H1 (cell line): ENCODE measurements around the gene NRP2. TPM values are rescaled to one million over a fixed set of nuclear protein-coding genes. Genes with fewer than 3 reads are reported as not detected.

Source experiments
- CTCF ChIA-PET: fragments of 300-600 bp; sonication (Branson Sonifier 250); formaldehyde crosslinking; loops from one replicate; lab custom pipeline; 2021; ENCODE audit not compliant: partially characterized antibody; lab: Charles Lee
- POLR2A ChIA-PET: fragments of 300-600 bp; sonication (Branson Sonifier 250); formaldehyde crosslinking; loops from one replicate; lab custom pipeline; 2021; ENCODE audit warnings: inconsistent platforms; ENCODE audit not compliant: partially characterized antibody; lab: Charles Lee
- DNase-seq, 2 experiments: peaks; one replicate each; pipeline versions ENCODE4 v3.0.0 to v3.0.0-alpha.2; 2010 to 2022; ENCODE audit warnings: low spot score in 2 of 2, low read depth in 1 of 2, mixed read lengths in 1 of 2
- FAIRE-seq: peaks from 2 replicates; lab custom pipeline; 2011; peaks lifted over from hg19 to GRCh38; lab: Jason Lieb, UNC
- H2AFZ ChIP-seq: 2 replicates; pipeline ENCODE4 v1.8.1; 2012; ENCODE audit warnings: low read length, inconsistent platforms
- H2AK5ac ChIP-seq: 2 replicates; pipeline ENCODE4 v1.6.1; 2013; ENCODE audit warnings: low read depth, low read length
- H2BK120ac ChIP-seq: replicated peaks from 2 replicates; pipeline ENCODE3; 2013; ENCODE audit warnings: low read depth, low read length, inconsistent platforms
- H2BK12ac ChIP-seq: 2 replicates; pipeline ENCODE4 v1.6.1; 2013; ENCODE audit warnings: low read depth, low read length
- H2BK15ac ChIP-seq: 2 replicates; pipeline ENCODE4 v1.6.1; 2013; ENCODE audit warnings: low read length
- H2BK20ac ChIP-seq: 2 replicates; pipeline ENCODE4 v1.6.1; 2013; ENCODE audit warnings: low read length
- H2BK5ac ChIP-seq: 2 replicates; pipeline ENCODE4 v1.6.1; 2013; ENCODE audit warnings: low read depth, low read length
- H3K14ac ChIP-seq: 2 replicates; pipeline ENCODE4 v1.6.1; 2013; ENCODE audit warnings: inconsistent platforms; ENCODE audit not compliant: insufficient read length
- H3K18ac ChIP-seq: 2 replicates; pipeline ENCODE4 v1.6.1; 2013; ENCODE audit warnings: low read length; ENCODE audit errors: extremely low read depth
- H3K23ac ChIP-seq: 2 replicates; pipeline ENCODE4 v1.6.1; 2013; ENCODE audit warnings: inconsistent platforms; ENCODE audit not compliant: insufficient read length
- H3K23me2 ChIP-seq: 2 replicates; pipeline ENCODE4 v1.6.1; 2013; ENCODE audit warnings: low read depth, low read length
- H3K27ac ChIP-seq: 2 replicates; pipeline ENCODE4 v1.6.1; 2011; ENCODE audit warnings: low read depth, low read length, inconsistent platforms
- H3K27me3 ChIP-seq, 4 experiments: replicated peaks in 1 of 4; 1 replicate in 1 of 4; 2 replicates in 3 of 4; pipeline versions ENCODE4 v1.6.1 to v1.8.1; 2011 to 2013; ENCODE audit warnings: low read length in 3 of 4, mild to moderate bottlenecking in 3 of 4, inconsistent platforms in 2 of 4, mixed read lengths in 2 of 4, moderate library complexity in 1 of 4; ENCODE audit not compliant: control insufficient read depth in 3 of 4, insufficient read depth in 3 of 4; ENCODE audit errors: extremely low read depth in 1 of 4
- H3K36me3 ChIP-seq, 4 experiments: 2 replicates each; pipeline versions ENCODE4 v1.6.1 to v1.8.1; 2011 to 2013; ENCODE audit warnings: mild to moderate bottlenecking in 4 of 4, low read length in 3 of 4, moderate library complexity in 2 of 4, control low read depth in 1 of 4, inconsistent platforms in 1 of 4; ENCODE audit not compliant: insufficient read depth in 4 of 4, control insufficient read depth in 2 of 4
- H3K4ac ChIP-seq: replicated peaks from 2 replicates; pipeline ENCODE3; 2013; ENCODE audit warnings: low read length, low read depth, mixed read lengths, inconsistent platforms; ENCODE audit not compliant: insufficient read length
- H3K4me1 ChIP-seq, 4 experiments: replicated peaks in 1 of 4; 1 replicate in 1 of 4; 2 replicates in 3 of 4; pipeline versions ENCODE4 v1.6.1 to v1.8.1; 2011 to 2013; ENCODE audit warnings: low read length in 3 of 4, inconsistent platforms in 2 of 4, mixed read lengths in 1 of 4; ENCODE audit not compliant: insufficient read depth in 4 of 4, control insufficient read depth in 3 of 4
- H3K4me2 ChIP-seq, 2 experiments: 2 replicates each; pipeline versions ENCODE4 v1.6.1 to v1.8.1; 2011 to 2013; ENCODE audit warnings: low read depth in 2 of 2, low read length in 2 of 2, control low read depth in 1 of 2, inconsistent platforms in 1 of 2, mild to moderate bottlenecking in 1 of 2; ENCODE audit not compliant: insufficient read depth in 1 of 2
- H3K4me3 ChIP-seq, 4 experiments: fragments of 200-600, 300-600 bp in 1 of 4; sonication (generic), shearing (Covaris generic), sonication (Bioruptor Twin) in 1 of 4; 2 replicates each; pipeline versions ENCODE4 v1.5.1 to v1.8.1; 2011 to 2016; ENCODE audit warnings: low read length in 4 of 4, low read depth in 3 of 4, control low read depth in 2 of 4, inconsistent platforms in 2 of 4, mild to moderate bottlenecking in 2 of 4, mixed read lengths in 1 of 4, moderate library complexity in 1 of 4; ENCODE audit not compliant: insufficient read depth in 2 of 4; ENCODE audit errors: extremely low read depth in 1 of 4
- H3K56ac ChIP-seq: replicated peaks from 2 replicates; pipeline ENCODE3; 2013; ENCODE audit warnings: low read depth, mild to moderate bottlenecking, mixed read lengths, low read length, inconsistent platforms; ENCODE audit not compliant: insufficient read length
- H3K79me1 ChIP-seq: 2 replicates; pipeline ENCODE4 v1.6.1; 2013; ENCODE audit warnings: low read depth, low read length, control low read depth
- H3K79me2 ChIP-seq, 2 experiments: 2 replicates each; pipeline versions ENCODE4 v1.6.1 to v1.8.1; 2012 to 2013; ENCODE audit warnings: low read length in 2 of 2, mild to moderate bottlenecking in 2 of 2, inconsistent platforms in 1 of 2; ENCODE audit not compliant: insufficient read depth in 2 of 2, control insufficient read depth in 1 of 2
- H3K9ac ChIP-seq, 4 experiments: replicated peaks in 1 of 4; 1 replicate in 1 of 4; 2 replicates in 3 of 4; pipeline versions ENCODE4 v1.6.1 to v1.8.1; 2011 to 2013; ENCODE audit warnings: low read depth in 3 of 4, low read length in 3 of 4, control low read depth in 2 of 4, mild to moderate bottlenecking in 2 of 4, moderate library complexity in 2 of 4, inconsistent platforms in 1 of 4; ENCODE audit errors: extremely low read depth in 1 of 4
- H3K9me3 ChIP-seq, 2 experiments: 2 replicates each; pipeline versions ENCODE4 v1.6.1 to v1.8.1; 2012 to 2013; ENCODE audit warnings: mild to moderate bottlenecking in 2 of 2, moderate library complexity in 2 of 2, control low read depth in 1 of 2, inconsistent platforms in 1 of 2, low read depth in 1 of 2, low read length in 1 of 2, mixed read lengths in 1 of 2; ENCODE audit not compliant: insufficient read depth in 2 of 2
- H4K20me1 ChIP-seq, 2 experiments: replicated peaks in 1 of 2; 2 replicates each; pipeline versions ENCODE3 to v1.8.1; 2011 to 2013; ENCODE audit warnings: inconsistent platforms in 2 of 2, low read length in 2 of 2, mild to moderate bottlenecking in 1 of 2; ENCODE audit not compliant: insufficient read depth in 2 of 2, control insufficient read depth in 1 of 2
- H4K5ac ChIP-seq: 2 replicates; pipeline ENCODE4 v1.6.1; 2013; ENCODE audit warnings: low read length, low read depth, mixed read lengths, inconsistent platforms; ENCODE audit not compliant: insufficient read length
- H4K8ac ChIP-seq: 2 replicates; pipeline ENCODE4 v1.8.0; 2013; ENCODE audit warnings: mild to moderate bottlenecking, moderate library complexity, low read length, inconsistent platforms; ENCODE audit not compliant: insufficient read depth; ENCODE audit errors: extremely low read depth
- H4K91ac ChIP-seq: replicated peaks from 2 replicates; pipeline ENCODE3; 2013; ENCODE audit warnings: low read length, mixed read lengths, inconsistent platforms; ENCODE audit not compliant: insufficient read length
- CREB1 ChIP-seq: IDR thresholded peaks from 2 replicates; pipeline ENCODE4 v1.6.1; 2012; ENCODE audit warnings: inconsistent platforms
- RAD21 ChIP-seq, 2 experiments: IDR thresholded peaks in 1 of 2; conservative IDR thresholded peaks in 1 of 2; 2 replicates each; pipeline ENCODE4 v1.6.1; 2011; ENCODE audit warnings: low read depth in 2 of 2, low read length in 2 of 2, improper control_type of control experiment in 1 of 2, inconsistent platforms in 1 of 2, mild to moderate bottlenecking in 1 of 2, moderate library complexity in 1 of 2
- RFX5 ChIP-seq: IDR thresholded peaks from 2 replicates; pipeline ENCODE4 v1.6.1; 2011; ENCODE audit warnings: low read depth, low read length, improper control_type of control experiment, borderline replicate concordance
- WGBS, 2 experiments: shearing (Covaris generic) in 1 of 2; methylation state at CpG; one replicate each; pipeline versions ENCODE4 v1.1.6 to v1.1.7; 2013 to 2015; ENCODE audit warnings: low lambda C conversion rate in 2 of 2, mixed read lengths in 2 of 2, inconsistent platforms in 1 of 2, low coverage in 1 of 2, missing lambda C conversion rate in 1 of 2; ENCODE audit not compliant: insufficient replicate concordance in 2 of 2, insufficient coverage in 1 of 2, insufficient read length in 1 of 2; ENCODE audit errors: extremely low coverage in 1 of 2, missing lambda C conversion rate in 1 of 2; 5-methylcytosine and 5-hydroxymethylcytosine counted together
- polyA plus RNA-seq, 7 experiments: library from polyadenylated mRNA; depleted of rRNA in 3 of 7; stranded (reverse) in 5 of 7; unstranded in 2 of 7; fragments of >200 nt in 5 of 7; fragments of 200-250 nt in 2 of 7; gene quantifications; 1 replicate in 5 of 7; 2 replicates in 1 of 7; 4 replicates in 1 of 7; pipeline versions ENCODE4 v1.2.1 to v1.2.3, GENCODE V29; 2011 to 2013; ENCODE audit warnings: missing spikeins in 2 of 7, mixed read lengths in 2 of 7
- total RNA-seq: library from RNA; stranded (reverse); fragmentation: NEBNext Ultra II Directional; extraction: Animal tissue kit (Norgen Biotek cat#: 25700); gene quantifications from 2 replicates; pipeline ENCODE4 v1.2.1, GENCODE V29; 2021

NRP2 gene
- total and polyA plus RNA-seq, 2 of the 8 experiments (the other 6 are each of a cell fraction or from before 2014, with no cell fraction given), result 32.0 to 37.8 TPM

- Histone ChIP-seq H3K56ac (no peak overlapping the region), H2BK5ac (no peak overlapping the region), H2AFZ (no peak overlapping the region), H3K27ac (no peak overlapping the region), H4K8ac (no peak overlapping the region; the same call in 1 of the 2 replicates), H3K9ac (no peak overlapping the region), H3K9me3 (no peaks in the 10 kb centered on the region), H3K27me3 (no peaks in the 10 kb centered on the region), H3K36me3 (peaks cover 0 to 21% (median 14%) of the 10 kb centered on the region in 4 experiments; a peak in 5 of 8 replicates), H3K23ac (no peak overlapping the region), H3K4ac (no peak overlapping the region), H3K79me2 (no peaks in the 10 kb centered on the region), H2AK5ac (no peak overlapping the region), H4K91ac (no peak overlapping the region), H3K4me1 (peaks cover 0 to 4% (median under 1%) of the 10 kb centered on the region in 4 experiments; a peak in 4 of 7 replicates), H3K4me3 (no peak overlapping the region), H2BK20ac (no peak overlapping the region), H3K18ac (no peak overlapping the region), H3K4me2 (no peak overlapping the region), H4K5ac (no peak overlapping the region), H3K14ac (no peak overlapping the region), H4K20me1 (no peaks in the 10 kb centered on the region), H2BK120ac (no peak overlapping the region), H2BK15ac (no peak overlapping the region), H3K23me2 (no peaks in the 10 kb centered on the region), H2BK12ac (no peak overlapping the region), H3K79me1 (no peaks in the 10 kb centered on the region)
- no peak for TF ChIP-seq RAD21 (IDR thresholded peaks at IDR 0.05 in 1 of 2, conservative IDR thresholded peaks at IDR 0.05 in 1 of 2; ENCODE audit: low read depth in 2 of 2, low read length in 2 of 2)
- TF ChIP-seq CREB1, result no peak
- TF ChIP-seq RFX5, result no peak
- ChIA-PET CTCF (interaction anchor here (1.5 to 1.6 kb wide), 2 partner anchors 9 to 33 kb away, joined by 3 to 6 read pairs; no protein-coding TSS in a partner anchor), POLR2A (no interaction called here)
- no peak for FAIRE-seq
- 87% methylated on average over 6 of the region's 6 CpGs; no CpG with 5 or more reads in 1 of the 2 experiments for WGBS, 2 experiments
- no peak for DNase-seq
These were observed 72.1 kb downstream of the NRP2 start for GRCh38 chr2:205754285-205754923.
